HepG2 (cell line): Measurements from ENCODE around the gene RBM8A. TPM values are rescaled to one million over a fixed set of nuclear protein-coding genes. Genes with fewer than 3 reads are reported as not detected.
A peak's percentile ranks its signal among the peaks of the same experiment; 100 is the strongest.

Source experiments
- ATF7 ChIP-seq, 2 experiments: fragments of 450-650 bp in 1 of 2; sonication (generic) in 1 of 2; formaldehyde crosslinking in 1 of 2; IDR thresholded peaks; 2 replicates each; pipeline versions ENCODE4 v1.4.0 to v1.6.1; 2016 to 2020; ENCODE audit warnings: antibody characterized with exemption in 1 of 2, mild to moderate bottlenecking in 1 of 2, missing genetic modification reagents in 1 of 2
- BCL6 ChIP-seq: IDR thresholded peaks from 2 replicates; pipeline ENCODE4 v1.6.1; 2016; ENCODE audit warnings: missing genetic modification reagents, missing compliant biosample characterization
- CCAR2 ChIP-seq: fragments of 200-400 bp; formaldehyde crosslinking; optimal IDR thresholded peaks from 2 replicates; pipeline ENCODE3; 2018; ENCODE audit warnings: low read depth, mild to moderate bottlenecking, low read length, moderate library complexity
- DMAP1 ChIP-seq: IDR thresholded peaks from 2 replicates; pipeline ENCODE4 v1.6.1; 2016
- GLI4 ChIP-seq: sonication (generic); formaldehyde crosslinking; IDR thresholded peaks from 2 replicates; pipeline ENCODE4 v1.5.1; 2020; ENCODE audit warnings: missing genetic modification reagents, mild to moderate bottlenecking, moderate library complexity, borderline replicate concordance
- HHEX ChIP-seq: IDR thresholded peaks from 2 replicates; pipeline ENCODE4 v1.6.1; 2016; ENCODE audit warnings: control low read depth
- HOXD1 ChIP-seq: sonication (generic); formaldehyde crosslinking; IDR thresholded peaks from 2 replicates; pipeline ENCODE4 v1.5.0; 2020; ENCODE audit warnings: missing genetic modification reagents
- PHF20 ChIP-seq: sonication (generic); formaldehyde crosslinking; IDR thresholded peaks from 2 replicates; pipeline ENCODE4 v1.5.0; 2020; ENCODE audit warnings: mild to moderate bottlenecking, missing genetic modification reagents
- PRPF4 ChIP-seq: fragments of 200-400 bp; formaldehyde crosslinking; IDR thresholded peaks from 2 replicates; pipeline ENCODE4 v1.6.1; 2016; ENCODE audit warnings: low read length, low read depth; ENCODE audit not compliant: poor library complexity, severe bottlenecking
- RBAK ChIP-seq: sonication (generic); formaldehyde crosslinking; IDR thresholded peaks from 2 replicates; pipeline ENCODE4 v1.5.1; 2020; ENCODE audit warnings: mild to moderate bottlenecking, missing genetic modification reagents
- ZBTB4 ChIP-seq: sonication (generic); formaldehyde crosslinking; IDR thresholded peaks from 2 replicates; pipeline ENCODE4 v1.4.0; 2020; ENCODE audit warnings: missing genetic modification reagents, mild to moderate bottlenecking, borderline replicate concordance
- ZNF207 ChIP-seq: fragments of 450-650 bp; IDR thresholded peaks from 2 replicates; pipeline ENCODE4 v1.6.1; 2016; ENCODE audit warnings: antibody characterized with exemption, borderline replicate concordance
- ZNF382 ChIP-seq: sonication (generic); formaldehyde crosslinking; IDR thresholded peaks from 2 replicates; pipeline ENCODE4 v1.5.0; 2020; ENCODE audit warnings: missing genetic modification reagents, mild to moderate bottlenecking, borderline replicate concordance
- ZNF644 ChIP-seq: IDR thresholded peaks from 2 replicates; pipeline ENCODE4 v1.6.1; 2016; ENCODE audit warnings: low read depth
- ZSCAN21 ChIP-seq: sonication (generic); formaldehyde crosslinking; IDR thresholded peaks from 2 replicates; pipeline ENCODE4 v1.8.0; 2022; ENCODE audit warnings: mild to moderate bottlenecking, missing genetic modification reagents, moderate library complexity, borderline replicate concordance
- polyA plus RNA-seq, 8 experiments: library from polyadenylated mRNA; depleted of rRNA in 3 of 8; stranded (reverse) in 7 of 8; unstranded in 1 of 8; fragments of >200 nt; fragmentation: Illumina TruSeq in 4 of 8; extraction: Trizol in 4 of 8; gene quantifications; 2 replicates each; pipeline versions ENCODE4 v1.2.1 to v1.2.3, GENCODE V29; 2011 to 2016; ENCODE audit warnings: low read depth in 4 of 8, missing spikeins in 1 of 8, mixed read lengths in 1 of 8; ENCODE audit not compliant: insufficient read depth in 1 of 8
- total RNA-seq, 5 experiments: library from RNA; depleted of rRNA; stranded (reverse); fragments of >200 nt; fragmentation: Illumina TruSeq; extraction: Trizol; gene quantifications; 2 replicates each; pipeline ENCODE4 v1.2.3, GENCODE V29; 2016; ENCODE audit warnings: low read depth in 1 of 5
- TF ChIP-seq, protein P1 (sequence below): sonication (generic); formaldehyde crosslinking; IDR thresholded peaks from 2 replicates; pipeline ENCODE4 v1.4.0; 2020; ENCODE audit warnings: missing genetic modification reagents
- TF ChIP-seq, protein P2 (sequence below): IDR thresholded peaks from 2 replicates; pipeline ENCODE4 v1.6.1; 2016; ENCODE audit warnings: mild to moderate bottlenecking, missing biosample characterization, missing genetic modification reagents
- TF ChIP-seq, protein P3 (sequence below): sonication (generic); formaldehyde crosslinking; IDR thresholded peaks from 2 replicates; pipeline ENCODE4 v1.9.0; 2022; ENCODE audit warnings: low read depth, missing genetic modification reagents
- TF ChIP-seq, protein P4 (sequence below): IDR thresholded peaks from 2 replicates; pipeline ENCODE4 v1.6.1; 2016; ENCODE audit warnings: missing biosample characterization, missing genetic modification reagents, low read depth

Gene RBM8A
- total and polyA plus RNA-seq, 2 of the 13 experiments (the other 11 are each of a cell fraction or from before 2014, with no cell fraction given), result 106 to 162 TPM

GRCh38 chr1:145927063-145927886 lies at the start of gene RBM8A (continued):
- TF ChIP-seq ZBTB4, result no peak
- no peak for TF ChIP-seq ZNF382 (CRISPR knock-in tag)
- TF ChIP-seq CCAR2, result no peak
- no peak for TF ChIP-seq HOXD1 (CRISPR knock-in tag)
- TF ChIP-seq BCL6 (CRISPR knock-in tag), result no peak; the same call in 1 of the 2 replicates
- TF ChIP-seq, protein P1, sequence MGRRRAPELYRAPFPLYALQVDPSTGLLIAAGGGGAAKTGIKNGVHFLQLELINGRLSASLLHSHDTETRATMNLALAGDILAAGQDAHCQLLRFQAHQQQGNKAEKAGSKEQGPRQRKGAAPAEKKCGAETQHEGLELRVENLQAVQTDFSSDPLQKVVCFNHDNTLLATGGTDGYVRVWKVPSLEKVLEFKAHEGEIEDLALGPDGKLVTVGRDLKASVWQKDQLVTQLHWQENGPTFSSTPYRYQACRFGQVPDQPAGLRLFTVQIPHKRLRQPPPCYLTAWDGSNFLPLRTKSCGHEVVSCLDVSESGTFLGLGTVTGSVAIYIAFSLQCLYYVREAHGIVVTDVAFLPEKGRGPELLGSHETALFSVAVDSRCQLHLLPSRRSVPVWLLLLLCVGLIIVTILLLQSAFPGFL (CRISPR knock-in tag), result no peak
- TF ChIP-seq, protein P2, sequence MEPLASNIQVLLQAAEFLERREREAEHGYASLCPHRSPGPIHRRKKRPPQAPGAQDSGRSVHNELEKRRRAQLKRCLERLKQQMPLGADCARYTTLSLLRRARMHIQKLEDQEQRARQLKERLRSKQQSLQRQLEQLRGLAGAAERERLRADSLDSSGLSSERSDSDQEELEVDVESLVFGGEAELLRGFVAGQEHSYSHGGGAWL (CRISPR knock-in tag), result no peak; the same call in 1 of the 2 replicates
- peak; percentile 88 for TF ChIP-seq DMAP1 (CRISPR knock-in tag)
- TF ChIP-seq, protein P3, sequence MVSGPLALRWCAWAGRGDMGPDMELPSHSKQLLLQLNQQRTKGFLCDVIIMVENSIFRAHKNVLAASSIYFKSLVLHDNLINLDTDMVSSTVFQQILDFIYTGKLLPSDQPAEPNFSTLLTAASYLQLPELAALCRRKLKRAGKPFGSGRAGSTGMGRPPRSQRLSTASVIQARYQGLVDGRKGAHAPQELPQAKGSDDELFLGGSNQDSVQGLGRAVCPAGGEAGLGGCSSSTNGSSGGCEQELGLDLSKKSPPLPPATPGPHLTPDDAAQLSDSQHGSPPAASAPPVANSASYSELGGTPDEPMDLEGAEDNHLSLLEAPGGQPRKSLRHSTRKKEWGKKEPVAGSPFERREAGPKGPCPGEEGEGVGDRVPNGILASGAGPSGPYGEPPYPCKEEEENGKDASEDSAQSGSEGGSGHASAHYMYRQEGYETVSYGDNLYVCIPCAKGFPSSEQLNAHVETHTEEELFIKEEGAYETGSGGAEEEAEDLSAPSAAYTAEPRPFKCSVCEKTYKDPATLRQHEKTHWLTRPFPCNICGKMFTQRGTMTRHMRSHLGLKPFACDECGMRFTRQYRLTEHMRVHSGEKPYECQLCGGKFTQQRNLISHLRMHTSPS (CRISPR knock-in tag), result no peak
- no peak for TF ChIP-seq ZNF644 (CRISPR knock-in tag)
- TF ChIP-seq PRPF4, result no peak
- peak; percentile 65; the same call in 1 of the 2 replicates for TF ChIP-seq ZSCAN21 (CRISPR knock-in tag)
- no peak for TF ChIP-seq RBAK
- TF ChIP-seq, protein P4, sequence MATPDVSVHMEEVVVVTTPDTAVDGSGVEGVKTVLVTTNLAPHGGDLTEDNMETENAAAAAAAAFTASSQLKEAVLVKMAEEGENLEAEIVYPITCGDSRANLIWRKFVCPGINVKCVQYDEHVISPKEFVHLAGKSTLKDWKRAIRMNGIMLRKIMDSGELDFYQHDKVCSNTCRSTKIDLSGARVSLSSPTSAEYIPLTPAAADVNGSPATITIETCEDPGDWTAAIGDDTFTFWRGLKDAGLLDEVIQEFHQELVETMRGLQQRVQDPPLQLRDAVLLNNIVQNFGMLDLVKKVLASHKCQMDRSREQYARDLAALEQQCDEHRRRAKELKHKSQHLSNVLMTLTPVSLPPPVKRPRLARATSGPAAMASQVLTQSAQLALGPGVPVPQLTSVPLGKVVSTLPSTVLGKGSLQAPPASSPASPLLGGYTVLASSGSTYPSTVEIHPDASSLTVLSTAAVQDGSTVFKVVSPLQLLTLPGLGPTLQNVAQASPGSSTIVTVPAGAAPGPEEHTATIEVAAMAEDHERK (CRISPR knock-in tag), result no peak
- TF ChIP-seq PHF20 (CRISPR knock-in tag), result peak; percentile 94
- no peak for TF ChIP-seq ATF7 (IDR thresholded peaks at IDR 0.05)
- no peak for TF ChIP-seq ATF7 (CRISPR knock-in tag; IDR thresholded peaks at IDR 0.05)
- no peak for TF ChIP-seq GLI4 (CRISPR knock-in tag)
- no peak for TF ChIP-seq ZNF207
- TF ChIP-seq HHEX (CRISPR knock-in tag), result no peak
